Measurements from ENCODE around the gene FAM124A.

Gene FAM124A

DNA sequence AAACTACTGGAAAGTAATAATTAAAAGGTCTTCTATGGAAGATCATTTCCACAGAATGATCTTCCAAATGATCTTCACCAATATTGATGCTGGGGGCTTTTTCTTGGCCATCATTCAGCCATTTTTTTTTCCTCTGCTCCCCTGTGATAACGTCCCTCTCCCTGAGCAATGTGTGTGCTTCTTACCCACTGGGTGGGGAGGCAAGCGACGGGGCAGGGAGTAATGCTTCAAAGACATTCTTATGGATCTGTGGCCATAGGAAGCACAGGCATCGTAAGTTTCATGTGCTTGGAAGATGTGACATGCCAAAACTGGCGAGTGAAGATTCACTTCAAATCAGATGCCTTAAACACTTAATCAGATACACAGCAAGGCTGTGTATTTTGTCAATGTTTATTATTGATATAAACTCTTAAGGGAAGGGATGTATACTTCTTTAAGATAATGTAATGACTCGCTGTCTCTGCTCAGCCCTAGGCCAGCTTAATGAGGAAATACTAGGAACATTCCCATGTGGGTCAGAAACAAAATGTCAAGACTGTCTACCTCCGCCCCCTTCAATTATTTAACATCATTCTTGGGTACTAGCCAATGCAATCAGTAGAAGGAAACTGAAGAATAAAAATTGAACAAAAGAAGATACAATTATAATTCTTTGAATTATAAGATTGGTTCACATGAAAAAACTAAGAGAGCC lies 83.2 kb downstream of the FAM124A start:
- DNase-seq (ENCODE audit: low read depth in 2 of 2), result no peak

DNA sequence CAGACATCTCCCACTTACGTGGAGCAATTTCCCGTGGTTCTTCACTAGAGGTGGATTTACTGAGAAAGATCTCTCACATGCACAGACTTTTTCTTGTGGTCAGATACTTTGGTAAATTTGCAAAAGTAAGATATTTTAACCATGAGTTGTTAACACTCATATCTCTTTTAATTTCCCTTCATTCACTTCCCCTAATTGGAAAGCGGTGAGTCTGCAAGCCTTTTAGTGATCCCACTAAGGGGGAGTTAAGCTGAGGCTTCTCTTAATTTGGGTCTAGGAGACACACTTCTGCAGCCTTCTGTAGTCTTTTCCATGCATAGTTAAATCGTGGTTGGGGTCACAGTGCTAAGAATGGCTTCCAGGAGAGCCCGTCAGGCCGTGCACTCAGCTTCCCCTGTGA lies 86.6 kb downstream of the FAM124A start:
- DNase-seq (ENCODE audit: low read depth in 2 of 2), result no peak

DNA sequence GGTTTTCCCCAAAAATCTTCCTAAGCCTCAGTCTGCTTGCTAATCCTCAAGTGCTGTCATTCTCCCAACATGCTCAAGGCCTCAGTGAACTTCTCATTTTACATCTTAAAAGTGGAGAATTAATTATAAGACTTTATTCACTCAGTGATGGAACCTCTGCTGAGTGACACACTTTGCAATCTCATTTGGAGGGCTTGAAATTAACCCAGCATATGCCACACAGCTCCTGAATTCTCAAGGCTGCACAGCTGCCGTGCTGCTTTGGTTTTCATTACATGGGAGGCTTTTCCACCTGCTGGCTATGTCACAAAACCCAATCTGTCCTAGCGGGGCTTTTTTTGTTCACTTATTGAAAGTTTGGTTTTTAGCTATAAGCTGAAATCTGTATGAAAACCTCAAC lies 89.0 kb downstream of the FAM124A start:
- DNase-seq (ENCODE audit: low read depth in 2 of 2), result no peak

DNA sequence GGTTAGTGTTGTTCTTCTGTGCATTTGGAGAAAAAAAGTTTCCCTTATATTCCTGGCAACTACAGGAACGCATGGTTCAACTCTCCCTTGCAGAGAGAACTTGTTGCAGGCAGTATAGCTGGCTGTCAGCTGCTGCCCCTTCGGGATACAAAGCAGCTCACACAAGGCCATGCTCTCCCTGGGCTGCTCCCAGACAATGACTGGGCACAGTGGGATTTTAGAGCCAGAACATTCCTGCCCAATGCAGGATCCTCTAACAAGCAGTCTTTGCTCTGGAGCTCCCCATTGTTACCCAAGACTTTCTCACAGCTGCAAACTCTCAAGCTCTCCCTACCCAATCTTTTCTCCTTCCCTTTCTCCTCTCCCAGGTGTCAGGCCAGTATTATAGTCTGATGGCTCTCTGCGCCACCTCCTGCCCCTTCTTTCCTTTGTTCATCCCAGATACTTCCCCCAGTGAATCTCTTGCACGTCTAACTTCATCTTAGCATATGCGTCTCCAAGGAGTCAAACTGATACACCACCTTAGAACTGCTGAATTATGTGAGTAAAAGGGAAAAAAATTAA lies 89.8 kb downstream of the FAM124A start:
- DNase-seq (ENCODE audit: low read depth in 2 of 2), result no peak

DNA sequence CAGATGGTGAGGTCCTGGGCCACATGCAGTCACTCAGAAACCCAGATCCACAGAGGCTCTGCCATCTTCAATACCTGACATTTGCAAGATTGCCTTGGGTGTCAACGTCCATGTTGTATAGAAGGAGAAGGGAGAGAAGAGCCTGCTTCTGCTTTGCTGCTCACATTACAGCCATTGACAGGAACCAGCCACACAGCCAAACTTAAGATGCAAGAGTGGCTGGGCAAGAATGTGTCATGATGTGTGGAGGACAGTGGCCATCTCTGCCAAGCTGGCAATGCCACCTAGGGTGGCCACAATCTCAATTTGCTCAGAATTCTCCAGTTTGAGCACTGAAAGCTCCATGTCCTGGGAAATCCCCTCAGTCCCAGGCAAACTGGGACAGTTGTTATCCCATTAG lies 91.4 kb downstream of the FAM124A start:
- DNase-seq (ENCODE audit: low read depth in 2 of 2), result no peak

DNA sequence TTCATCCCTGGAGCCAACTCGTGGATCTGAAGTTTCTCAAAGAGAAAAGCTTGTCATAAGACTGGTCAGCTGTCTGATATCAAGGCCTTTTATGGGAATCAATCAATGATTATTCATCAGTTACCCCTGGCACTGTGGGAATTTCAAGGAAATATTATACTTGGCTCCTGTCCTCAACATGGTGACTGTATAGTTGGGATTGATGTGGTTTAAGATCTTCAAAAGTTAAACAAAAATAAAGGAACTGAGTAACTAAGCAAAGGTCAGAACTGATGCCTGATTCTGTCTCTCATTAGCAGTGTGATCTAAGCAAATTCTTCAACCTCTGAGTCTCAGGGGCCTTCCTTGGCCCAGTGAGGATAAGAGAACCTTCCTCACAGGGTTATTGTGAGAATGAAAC lies 95.1 kb downstream of the FAM124A start:
- no peak for DNase-seq (ENCODE audit: low read depth in 2 of 2)

DNA sequence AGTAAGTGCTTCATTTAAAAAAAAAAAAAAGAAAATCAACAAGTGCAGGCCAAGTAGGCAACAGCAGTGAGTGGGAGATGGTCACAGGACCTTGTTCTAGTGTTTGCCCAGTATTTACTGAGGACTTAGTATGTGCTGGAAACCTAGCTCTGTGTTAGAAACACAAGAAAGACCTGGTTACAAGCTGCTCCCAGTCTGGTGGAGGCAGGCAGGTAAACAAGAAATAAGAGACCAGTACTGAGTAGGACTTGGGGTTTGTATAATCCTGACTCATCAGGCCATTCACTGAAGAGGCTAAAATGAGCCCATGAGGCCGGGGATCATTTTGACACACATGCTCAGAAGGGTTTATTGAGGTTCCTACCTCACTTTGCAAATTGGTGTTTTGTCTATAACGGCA lies 95.8 kb downstream of the FAM124A start:
- no peak for DNase-seq (ENCODE audit: low read depth in 2 of 2)

DNA sequence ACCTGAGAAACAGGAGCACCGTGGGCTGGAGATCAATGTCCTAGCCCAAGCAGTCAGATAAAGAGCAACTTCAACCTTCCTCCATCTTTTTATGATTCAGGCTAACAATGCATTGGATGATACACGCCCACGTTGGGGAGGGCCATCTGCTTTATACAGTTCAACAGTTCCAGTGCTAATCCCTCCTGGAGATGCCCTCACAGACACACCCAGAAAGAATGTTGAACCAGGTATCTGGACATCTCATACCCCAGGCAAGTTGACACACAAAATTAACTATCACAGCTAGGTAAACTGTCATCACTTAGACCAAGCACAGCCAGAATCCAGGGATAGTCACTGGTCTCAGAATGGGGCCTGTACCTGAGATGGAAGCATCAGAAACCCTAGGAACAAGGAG lies 96.7 kb downstream of the FAM124A start:
- no peak for DNase-seq (ENCODE audit: low read depth in 2 of 2)

DNA sequence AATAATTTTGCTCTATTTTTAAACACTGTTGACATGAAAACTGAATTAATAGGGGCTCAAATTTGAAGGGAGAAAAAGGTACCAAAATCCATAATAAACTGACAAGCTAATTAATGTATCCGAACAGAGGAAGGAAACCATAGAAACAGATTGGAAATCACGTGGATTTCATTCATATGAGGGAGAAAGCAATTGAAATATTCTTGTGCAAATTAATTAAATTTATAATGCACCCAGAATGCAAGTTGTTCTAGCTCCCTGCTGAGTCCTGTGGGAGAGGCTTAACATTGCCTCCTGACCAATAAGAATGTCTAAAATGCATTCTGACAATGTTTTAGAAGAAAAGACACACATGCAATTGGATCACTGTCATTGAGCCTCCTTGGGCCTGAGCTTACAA lies 99.6 kb downstream of the FAM124A start:
- DNase-seq (ENCODE audit: low read depth in 2 of 2), result no peak

DNA sequence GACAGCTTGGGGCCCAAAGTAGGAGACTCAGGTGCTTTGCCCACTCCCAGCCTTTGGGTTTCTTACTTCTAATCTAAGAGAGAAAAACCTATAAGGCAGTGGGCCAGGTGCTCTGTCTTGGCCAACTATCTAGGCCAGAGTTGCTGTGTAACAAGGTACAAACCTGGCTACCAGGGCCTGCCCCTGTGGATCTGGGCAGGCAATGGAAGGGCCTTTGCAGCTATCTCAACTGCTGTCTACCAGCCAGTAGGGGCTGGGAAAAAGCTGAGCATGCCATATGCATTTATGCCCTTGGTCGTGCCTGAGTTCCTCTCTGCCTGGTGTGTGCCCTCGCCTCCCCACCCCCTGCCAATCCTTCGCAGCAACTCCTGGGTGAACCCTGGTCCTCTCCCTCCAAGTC lies 100.6 kb downstream of the FAM124A start:
- no peak for DNase-seq (ENCODE audit: low read depth in 2 of 2)

DNA sequence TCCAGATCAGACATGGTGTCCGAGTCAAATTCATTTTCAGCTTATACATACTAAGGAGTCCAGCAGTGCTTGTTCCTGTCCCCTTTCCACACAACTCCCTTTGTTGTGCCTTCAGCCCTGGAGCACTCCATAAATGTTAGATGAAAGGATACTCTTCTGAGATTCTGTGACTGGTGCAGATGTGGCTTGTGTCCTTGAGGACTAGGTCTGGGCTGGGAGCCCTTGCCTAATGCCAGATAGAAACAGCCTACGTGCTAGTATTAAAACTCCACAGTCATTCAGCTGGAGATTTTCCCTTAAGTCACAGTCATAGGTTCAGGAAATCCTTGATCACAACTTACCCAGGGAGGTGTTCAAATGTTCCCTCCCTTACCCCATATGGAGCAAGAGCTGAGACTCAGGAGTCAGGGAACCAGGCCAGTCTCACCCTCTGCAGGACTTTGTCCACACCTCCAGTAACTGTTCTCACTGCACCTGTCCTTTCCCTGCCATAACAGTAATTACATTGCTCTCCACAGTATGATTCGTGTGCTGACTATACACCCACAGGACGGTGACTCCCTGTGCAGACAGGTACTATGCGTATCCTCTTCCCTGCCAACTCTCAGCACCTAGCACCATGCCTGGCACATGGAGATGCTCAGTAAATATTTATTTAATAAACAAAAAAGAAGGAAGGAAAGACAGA lies 101.8 kb downstream of the FAM124A start:
- no peak for DNase-seq (ENCODE audit: low read depth in 2 of 2)

DNA sequence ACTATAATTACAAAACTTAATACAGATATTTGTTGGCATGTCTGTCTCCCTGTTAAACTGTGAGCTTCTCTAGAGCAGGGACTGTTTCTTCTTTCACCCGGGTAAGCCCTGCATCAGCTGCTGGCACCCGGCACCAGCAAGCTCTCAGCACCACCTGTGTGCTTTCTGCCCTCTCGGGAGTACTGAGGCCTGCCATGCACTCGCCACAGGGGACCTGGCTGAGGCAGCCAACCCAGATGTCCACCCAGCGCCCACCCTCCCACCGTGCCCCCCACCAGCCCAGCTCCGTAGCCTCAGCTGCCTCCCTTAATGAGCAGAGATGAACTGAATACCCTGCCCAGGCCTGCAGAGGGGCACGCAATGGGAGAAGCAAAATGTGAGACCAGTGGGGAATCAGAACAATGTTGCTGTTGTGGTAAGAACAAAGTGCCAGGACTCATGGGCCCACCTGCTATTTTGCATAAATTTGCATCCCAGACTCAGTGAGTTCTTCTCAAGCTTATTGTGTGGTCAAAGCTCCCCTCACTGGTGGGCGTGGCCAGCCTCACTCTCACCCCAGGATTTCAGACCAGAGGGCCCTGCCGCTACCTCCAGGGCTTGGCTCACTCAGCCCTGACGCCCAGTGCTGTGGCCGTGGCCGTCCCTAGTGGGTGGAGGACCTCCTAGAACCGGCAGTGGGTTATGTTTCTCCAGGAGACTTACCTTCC lies 102.7 kb downstream of the FAM124A start:
- no peak for DNase-seq (ENCODE audit: low read depth in 2 of 2)

DNA sequence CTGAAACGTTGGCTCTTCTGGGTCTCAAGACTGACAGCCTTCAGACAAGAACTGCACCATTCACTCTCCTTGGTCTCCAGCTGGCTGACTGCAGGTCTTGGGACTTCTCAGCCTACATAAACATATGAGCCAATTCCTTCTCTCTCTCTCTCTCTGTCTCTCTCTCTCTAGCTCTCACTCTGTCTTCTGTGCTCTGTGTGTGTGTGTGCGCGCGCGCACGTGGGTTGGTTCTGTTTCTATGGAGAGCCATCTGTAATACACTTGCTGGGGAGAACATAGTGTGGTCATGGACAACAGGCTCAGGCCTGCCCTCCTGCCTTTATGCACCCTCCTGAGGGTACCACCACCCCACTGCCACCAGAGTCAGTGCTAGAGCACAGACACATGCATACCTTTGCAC lies 103.6 kb downstream of the FAM124A start:
- DNase-seq (ENCODE audit: low read depth in 2 of 2), result no peak

DNA sequence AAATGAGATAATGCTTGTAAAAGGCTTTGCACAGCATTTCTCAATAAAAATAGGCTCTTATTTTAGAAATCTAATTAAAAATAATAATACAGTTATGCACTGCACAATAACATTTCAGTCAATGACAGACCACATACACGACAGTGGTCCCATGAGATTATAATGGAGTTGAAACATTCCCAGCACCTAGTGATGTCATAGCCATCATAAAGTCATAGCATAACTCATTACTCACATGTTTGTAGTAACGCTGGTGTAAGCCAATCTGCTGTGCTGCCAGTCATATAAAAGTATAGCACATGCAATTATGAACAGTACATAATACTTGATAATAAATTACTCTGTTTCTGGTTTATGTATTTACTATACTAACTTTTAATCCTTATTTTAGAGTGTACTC lies 104.6 kb downstream of the FAM124A start:
- DNase-seq (ENCODE audit: low read depth in 2 of 2), result no peak

DNA sequence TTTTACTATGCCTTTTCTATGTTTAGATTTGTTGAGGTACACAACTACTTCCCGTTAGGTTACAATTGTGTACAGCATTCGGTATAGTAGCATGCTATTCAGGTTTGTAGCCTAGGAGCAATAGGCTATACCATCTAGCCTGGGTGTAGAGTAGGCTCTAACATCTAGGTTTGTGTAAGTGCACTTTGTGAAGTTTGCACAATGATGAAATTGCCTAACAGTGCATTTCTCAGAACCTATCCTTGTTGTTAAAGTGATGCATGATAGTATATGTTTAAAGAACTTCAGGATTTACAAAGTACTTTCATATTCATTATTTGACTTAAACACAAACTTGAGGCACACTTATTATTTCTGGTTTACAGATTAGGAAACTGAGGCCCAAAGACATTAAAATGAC lies 105.8 kb downstream of the FAM124A start:
- no peak for DNase-seq (ENCODE audit: low read depth in 2 of 2)

DNA sequence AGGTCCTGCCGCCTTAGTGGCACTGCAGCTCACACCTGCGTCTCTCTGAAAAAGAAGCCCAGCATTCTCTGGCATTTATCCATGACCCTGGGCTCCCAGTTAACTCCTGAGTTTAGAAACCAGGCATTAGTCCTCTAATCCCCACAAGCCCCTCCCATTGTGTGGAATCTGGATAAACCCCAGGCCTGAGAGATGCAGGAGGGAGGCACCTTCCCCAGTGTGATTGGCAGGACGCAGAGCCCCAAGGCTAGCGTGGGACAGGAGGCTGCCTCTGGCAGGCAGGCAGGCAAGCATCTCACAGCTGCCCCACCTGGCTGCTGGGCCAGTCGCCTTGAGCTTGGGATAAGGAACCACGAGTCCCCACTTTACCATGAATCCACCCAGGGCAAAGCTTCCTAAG lies 106.3 kb downstream of the FAM124A start:
- no peak for DNase-seq (ENCODE audit: low read depth in 2 of 2)

DNA sequence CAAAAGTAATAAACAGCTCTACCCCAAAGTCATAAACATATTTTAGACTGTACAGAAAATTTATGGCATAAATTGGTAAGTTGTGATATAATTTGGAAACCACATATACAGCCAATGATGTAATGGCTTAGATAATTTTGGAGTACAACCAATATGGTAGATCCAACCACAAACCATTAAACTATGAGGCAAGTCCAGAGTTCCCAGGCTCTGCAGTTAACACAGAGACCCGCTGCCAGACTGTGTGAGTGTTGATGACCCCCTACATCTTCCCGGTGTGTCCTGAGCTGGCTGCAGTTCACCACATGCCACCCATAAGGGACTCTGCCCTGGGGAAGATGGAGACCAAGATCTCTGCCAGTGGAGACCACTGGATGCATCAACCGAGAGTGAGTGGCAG lies 107.4 kb downstream of the FAM124A start:
- no peak for DNase-seq (ENCODE audit: low read depth in 2 of 2)

DNA sequence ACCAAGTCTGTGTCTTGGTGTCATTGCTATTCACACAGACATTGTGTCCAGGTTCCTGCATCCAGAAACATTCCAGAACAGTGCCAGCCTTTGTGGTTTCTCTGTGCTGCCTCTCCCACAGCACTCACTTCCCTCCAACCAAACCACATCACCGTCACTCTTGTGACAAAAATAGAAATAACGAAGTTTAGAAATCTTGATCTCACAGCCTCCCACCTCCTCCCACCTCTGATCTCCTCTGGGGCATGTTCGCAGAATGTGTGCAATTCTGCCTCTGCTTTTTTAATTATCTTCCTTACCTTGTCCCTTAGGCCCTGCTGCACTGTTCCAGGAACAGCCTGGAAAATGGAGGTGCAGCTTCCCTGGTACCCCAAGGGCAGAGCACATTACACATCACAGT lies 108.6 kb downstream of the FAM124A start:
- DNase-seq (ENCODE audit: low read depth in 2 of 2), result no peak

DNA sequence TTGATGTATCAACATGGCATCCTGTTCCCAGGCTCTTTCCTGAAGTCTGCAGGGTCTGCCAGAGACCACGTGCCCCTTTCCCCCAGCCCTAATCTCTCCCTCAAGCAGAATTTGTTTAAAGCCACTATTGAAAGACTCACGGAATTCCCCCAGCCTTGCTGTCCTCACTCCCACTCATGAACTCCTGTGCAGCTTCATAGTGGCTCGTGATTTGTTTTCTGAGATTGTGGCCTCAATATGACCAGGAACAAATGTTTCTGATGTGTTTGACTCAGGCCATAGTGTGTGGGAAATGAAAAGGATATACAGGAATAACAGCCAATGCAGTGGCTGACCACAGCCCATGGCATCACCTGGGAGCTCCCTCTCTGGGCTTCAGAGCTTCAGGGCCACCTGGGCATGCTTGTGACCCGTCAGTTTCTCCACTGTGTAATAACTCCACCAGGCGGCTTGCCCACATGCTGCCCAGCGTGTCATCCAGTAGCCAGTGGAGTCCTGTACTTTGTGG lies 109.2 kb downstream of the FAM124A start:
- DNase-seq (ENCODE audit: low read depth in 2 of 2), result no peak

DNA sequence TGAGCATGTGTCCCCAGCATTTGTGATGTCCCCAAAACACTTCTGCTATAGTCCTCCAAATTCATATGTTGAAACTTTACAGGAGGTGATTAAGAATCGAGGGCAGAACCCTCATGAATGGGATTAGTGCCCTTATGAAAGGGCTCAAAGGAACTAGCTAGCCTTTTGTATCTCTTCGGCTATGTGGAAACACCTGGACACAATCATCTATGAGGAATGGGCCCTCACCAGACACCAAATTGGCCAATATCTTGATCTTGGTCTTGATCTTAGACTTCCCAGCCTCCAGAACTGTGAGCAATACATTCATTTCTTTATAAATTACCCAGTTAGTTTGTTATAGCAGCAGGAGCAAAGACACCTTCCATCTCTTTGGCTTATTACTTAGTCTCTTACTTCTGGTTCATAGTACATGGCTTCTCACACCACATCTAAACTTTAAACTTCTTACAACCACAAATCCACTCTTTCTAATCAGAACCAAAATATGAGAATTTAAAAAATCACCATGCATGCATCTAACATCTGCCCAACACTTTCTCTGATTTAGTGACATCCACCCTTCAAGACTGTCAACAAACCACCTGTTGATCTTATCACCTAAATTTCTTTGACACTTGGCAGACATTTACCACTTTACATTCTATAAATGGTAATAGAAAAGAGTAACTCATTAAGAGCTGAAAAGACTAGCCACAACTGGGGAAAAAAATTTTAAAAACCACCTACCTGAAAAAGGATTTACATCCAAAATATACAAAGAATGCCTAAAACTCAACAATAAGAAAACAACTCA lies 110.6 kb downstream of the FAM124A start:
- no peak for DNase-seq (ENCODE audit: low read depth in 2 of 2)

DNA sequence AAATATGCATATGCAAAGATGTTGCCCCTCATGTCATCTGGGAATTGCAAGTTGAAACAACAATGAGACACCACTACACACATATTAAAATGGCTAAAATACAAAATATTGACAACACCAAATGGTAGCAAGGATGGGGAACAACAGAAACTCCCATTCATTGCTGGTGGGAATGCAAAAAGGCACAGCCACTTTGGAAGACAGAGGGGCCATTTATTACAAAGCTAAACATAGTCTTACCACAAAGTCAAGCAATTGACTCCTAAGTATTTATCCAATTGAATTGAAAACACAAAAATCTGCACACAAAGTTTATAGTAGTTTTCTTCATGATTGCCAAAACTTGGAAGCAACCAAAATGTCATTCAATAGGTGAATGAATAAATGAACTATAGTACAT lies 111.2 kb downstream of the FAM124A start:
- DNase-seq (ENCODE audit: low read depth in 2 of 2), result no peak

DNA sequence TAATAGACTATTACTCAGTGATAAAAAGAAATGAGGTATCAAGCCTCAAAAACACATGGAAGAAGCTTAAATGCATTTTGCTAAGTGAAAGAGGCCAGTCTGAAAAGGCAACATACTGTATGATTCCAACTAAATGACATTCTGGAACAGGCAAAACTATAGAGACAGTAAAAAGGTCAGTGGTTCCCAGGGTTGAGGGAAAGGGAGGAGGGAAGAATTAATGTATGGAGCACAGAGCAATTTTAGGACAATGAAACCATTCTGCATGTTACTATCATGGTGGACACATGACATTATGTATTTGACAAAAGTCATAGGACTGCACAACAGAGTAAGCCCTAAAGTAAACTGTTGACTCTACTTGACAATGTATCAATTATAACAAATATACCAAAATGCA lies 111.6 kb downstream of the FAM124A start:
- DNase-seq (ENCODE audit: low read depth in 2 of 2), result no peak
